Thyroid gland (tissue), 4 donors: ENCODE results near the gene EFCAB12.

Experiments
- CTCF ChIP-seq, 6 experiments: fragments of 200-600 bp in 3 of 6; fragments of 450-650 bp in 3 of 6; sonication (generic) in 3 of 6; IDR thresholded peaks; one replicate each; pipeline ENCODE4 v1.5.1; 2016 to 2019; ENCODE audit warnings: antibody characterized with exemption in 6 of 6, mild to moderate bottlenecking in 2 of 6, inconsistent platforms in 1 of 6, moderate library complexity in 1 of 6
- POLR2A ChIP-seq, 2 donors: fragments of 450-650 bp; IDR thresholded peaks; one replicate each; pipeline ENCODE4 v1.6.1; 2017; ENCODE audit warnings: antibody characterized with exemption in 2 of 2, mild to moderate bottlenecking in 2 of 2, moderate library complexity in 1 of 2

- no peak for TF ChIP-seq POLR2A (IDR thresholded peaks at IDR 0.05)
- no peak for TF ChIP-seq CTCF (IDR thresholded peaks at IDR 0.05)
Measured at GRCh38 chr3:129352045-129352444, 76.4 kb downstream of the EFCAB12 start.
